ENCODE measurements around the gene TMEM156. TPM values are rescaled to one million over a fixed set of nuclear protein-coding genes. Genes with fewer than 3 reads are reported as not detected.
A peak's percentile ranks its signal among the peaks of the same experiment; 100 is the strongest.

Gene TMEM156
- total RNA-seq, 1 experiment from 2014 or later, result not detected

GRCh38 chr4:38921151-38921550, 111.1 kb downstream of the TMEM156 start:
- in situ Hi-C loops (cut with HindIII; ENCODE audit: low pct_unique_long_range_greater_than_20kb, low sequenced_read_pairs), result no loop called here
- DNase-seq (ENCODE audit: low read depth, low spot score), result no peak

GRCh38 chr4:38920677-38921076, 111.5 kb downstream of the TMEM156 start:
- in situ Hi-C loops (cut with HindIII; ENCODE audit: low pct_unique_long_range_greater_than_20kb, low sequenced_read_pairs), result no loop called here
- no peak for DNase-seq (ENCODE audit: low read depth, low spot score)

- in situ Hi-C loops (cut with HindIII; ENCODE audit: low pct_unique_long_range_greater_than_20kb, low sequenced_read_pairs), result no loop called here
- DNase-seq (ENCODE audit: low read depth, low spot score), result no peak
Observed at GRCh38 chr4:38920186-38920585, 112.0 kb downstream of the TMEM156 start.

- no peak for DNase-seq (ENCODE audit: low read depth, low spot score)
- in situ Hi-C loops (cut with HindIII; ENCODE audit: low pct_unique_long_range_greater_than_20kb, low sequenced_read_pairs), result no loop called here
Observed at GRCh38 chr4:38919494-38919893, 112.7 kb downstream of the TMEM156 start.

GRCh38 chr4:38917481-38918025, 114.7 kb downstream of the TMEM156 start:
- DNase-seq (ENCODE audit: low read depth, low spot score), result peak; percentile 14
- in situ Hi-C loops (cut with HindIII; ENCODE audit: low pct_unique_long_range_greater_than_20kb, low sequenced_read_pairs), result no loop called here

Other genes starting within 250 kb of the TMEM156 start
- gene TLR10, start 249.4 kb downstream of the TMEM156 start, total RNA-seq (2014; rRNA removed; shearing (Covaris generic)), result 0.08 TPM in 1 of 2 replicates, not detected in the other
- gene TLR1, start 227.6 kb downstream of the TMEM156 start, total RNA-seq (2014; rRNA removed; shearing (Covaris generic)), result 5.5 and 6.7 TPM in 2 replicates
- 6.8 and 7.8 TPM in 2 replicates for gene TLR6, start 175.6 kb downstream of the TMEM156 start, total RNA-seq (2014; rRNA removed; shearing (Covaris generic))
- 33.0 and 38.6 TPM in 2 replicates for gene FAM114A1, start 164.6 kb downstream of the TMEM156 start, total RNA-seq (2014; rRNA removed; shearing (Covaris generic))
- 12.3 and 15.8 TPM in 2 replicates for gene KLHL5, start 29.8 kb upstream of the TMEM156 start, total RNA-seq (2014; rRNA removed; shearing (Covaris generic))
- 15.8 and 20.5 TPM in 2 replicates for gene WDR19, start 150.1 kb upstream of the TMEM156 start, total RNA-seq (2014; rRNA removed; shearing (Covaris generic))